ENCODE data around the gene ATP6V1C2.

DNA sequence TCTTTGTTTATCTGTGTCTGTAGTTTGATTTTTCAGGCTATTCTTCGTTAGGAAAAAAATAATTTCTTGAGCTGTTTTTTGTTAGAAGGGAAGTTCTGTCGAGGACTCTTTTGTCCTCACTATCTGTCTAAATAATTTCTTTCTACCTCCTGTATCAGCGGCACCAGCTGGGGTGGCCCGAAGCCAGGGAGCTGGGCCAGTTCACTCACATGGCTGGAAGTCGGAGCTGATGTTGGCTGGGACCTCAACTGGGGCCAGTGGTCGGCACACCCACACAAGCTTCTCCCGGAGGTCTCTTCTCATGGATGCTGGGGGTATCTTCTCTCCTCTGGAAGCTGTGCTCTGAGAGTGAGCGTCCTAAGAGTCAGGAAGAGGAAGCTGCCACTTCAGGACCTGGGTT lies 99.1 kb downstream of the ATP6V1C2 start:
- TF ChIP-seq, protein P1, sequence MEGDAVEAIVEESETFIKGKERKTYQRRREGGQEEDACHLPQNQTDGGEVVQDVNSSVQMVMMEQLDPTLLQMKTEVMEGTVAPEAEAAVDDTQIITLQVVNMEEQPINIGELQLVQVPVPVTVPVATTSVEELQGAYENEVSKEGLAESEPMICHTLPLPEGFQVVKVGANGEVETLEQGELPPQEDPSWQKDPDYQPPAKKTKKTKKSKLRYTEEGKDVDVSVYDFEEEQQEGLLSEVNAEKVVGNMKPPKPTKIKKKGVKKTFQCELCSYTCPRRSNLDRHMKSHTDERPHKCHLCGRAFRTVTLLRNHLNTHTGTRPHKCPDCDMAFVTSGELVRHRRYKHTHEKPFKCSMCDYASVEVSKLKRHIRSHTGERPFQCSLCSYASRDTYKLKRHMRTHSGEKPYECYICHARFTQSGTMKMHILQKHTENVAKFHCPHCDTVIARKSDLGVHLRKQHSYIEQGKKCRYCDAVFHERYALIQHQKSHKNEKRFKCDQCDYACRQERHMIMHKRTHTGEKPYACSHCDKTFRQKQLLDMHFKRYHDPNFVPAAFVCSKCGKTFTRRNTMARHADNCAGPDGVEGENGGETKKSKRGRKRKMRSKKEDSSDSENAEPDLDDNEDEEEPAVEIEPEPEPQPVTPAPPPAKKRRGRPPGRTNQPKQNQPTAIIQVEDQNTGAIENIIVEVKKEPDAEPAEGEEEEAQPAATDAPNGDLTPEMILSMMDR (IDR thresholded peaks at IDR 0.05), result no peak
- TF ChIP-seq POLR2A (IDR thresholded peaks at IDR 0.05), result no peak

Measured in body of pancreas (tissue), 4 donors.